HG03354 (cell line): Measurements from ENCODE around the gene CPZ.
"Not testable (repeated sequence)": the region's sequence is repeated elsewhere in the genome, so short reads cannot be mapped to it uniquely, and the experiment has no call there.

Experiments
- ATAC-seq: cut with Tn5 transposase; IDR thresholded peaks from one replicate; pipeline ENCODE4 v1.9.1; 2021; ENCODE audit warnings: mild to moderate bottlenecking; ENCODE audit not compliant: unreplicated experiment, poor library complexity, severe bottlenecking

Gene CPZ

DNA sequence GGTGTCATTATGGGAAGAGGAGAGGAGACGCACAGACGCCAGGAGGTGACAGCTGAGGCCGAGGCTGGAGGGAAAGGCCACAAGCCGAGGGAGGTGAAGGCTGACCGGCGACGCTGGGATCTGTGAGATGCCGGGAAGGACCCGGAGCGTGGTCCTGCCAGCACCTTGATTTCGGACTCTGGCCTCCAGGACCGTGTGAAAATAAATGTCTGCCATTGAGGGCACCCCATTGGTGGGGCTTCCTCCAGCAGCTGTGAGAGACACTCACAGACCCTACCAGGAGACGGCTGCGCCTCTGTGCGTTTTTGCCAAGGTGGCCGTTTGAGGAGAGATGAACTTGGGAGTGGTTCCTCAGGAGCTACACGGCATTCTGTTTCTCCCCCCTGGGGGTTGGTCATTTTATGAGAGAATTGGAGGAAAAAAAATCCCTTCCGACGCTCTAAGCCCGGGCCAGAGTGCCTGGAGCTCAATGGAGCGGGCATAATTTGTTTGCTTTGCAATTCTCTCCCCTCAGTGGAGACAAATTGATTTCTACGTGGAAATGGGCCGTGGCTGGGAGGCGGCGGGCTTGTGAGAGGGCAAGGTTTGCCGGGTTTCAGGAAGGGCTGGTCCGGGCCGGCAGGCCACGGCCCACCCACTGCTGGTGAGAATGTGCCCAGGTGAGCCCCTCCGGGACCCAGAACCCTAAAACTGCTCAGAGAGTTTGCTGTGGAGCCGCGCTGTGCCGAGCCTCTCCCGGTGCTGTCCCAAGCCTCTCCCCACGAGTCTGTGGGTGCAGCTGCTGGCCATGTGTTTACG, 53.9 kb downstream of the CPZ start:
- ATAC-seq = no peak

DNA sequence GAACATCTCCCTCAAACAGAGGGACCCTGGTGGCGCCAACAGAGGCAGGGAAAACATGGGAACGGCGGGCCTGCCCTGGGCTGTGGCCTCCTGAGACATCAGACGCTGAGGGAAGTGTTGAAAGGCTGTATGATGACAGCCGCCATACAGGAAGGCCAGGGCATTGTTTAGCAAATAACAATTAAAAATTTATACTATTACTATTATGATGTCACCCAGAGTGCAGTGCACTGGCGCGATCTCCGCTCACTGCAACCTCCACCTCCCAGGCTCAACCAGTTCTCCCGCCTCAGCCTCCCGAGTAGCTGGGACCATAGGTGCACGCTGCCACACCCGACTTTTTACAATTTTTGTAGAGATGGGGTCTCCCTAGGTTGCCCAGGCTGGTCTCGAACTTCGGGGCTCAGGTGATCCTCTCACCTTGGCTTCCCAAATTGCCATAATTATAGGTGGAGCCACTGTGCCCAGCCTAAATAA, 54.6 kb downstream of the CPZ start:
- ATAC-seq = no peak

DNA sequence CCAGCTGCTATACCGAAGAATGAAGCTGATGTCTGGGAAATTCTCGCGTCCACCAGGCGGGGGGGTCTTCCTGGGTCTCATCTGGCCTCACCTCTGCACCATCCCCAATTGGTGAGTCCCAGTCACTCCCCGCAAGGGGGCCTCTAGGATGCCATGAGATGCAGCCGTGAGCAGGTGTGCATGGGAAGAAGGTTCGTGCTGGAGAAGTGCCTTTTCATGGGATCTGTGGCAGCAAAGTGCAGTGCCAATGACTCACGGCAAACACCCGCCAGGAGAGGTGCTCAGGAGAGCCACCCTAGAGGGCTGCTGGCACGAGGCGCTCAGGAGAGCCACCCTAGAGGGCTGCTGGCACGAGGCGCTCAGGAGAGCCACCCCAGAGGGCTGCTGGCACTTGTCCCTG, 55.1 kb downstream of the CPZ start:
- ATAC-seq = no peak

DNA sequence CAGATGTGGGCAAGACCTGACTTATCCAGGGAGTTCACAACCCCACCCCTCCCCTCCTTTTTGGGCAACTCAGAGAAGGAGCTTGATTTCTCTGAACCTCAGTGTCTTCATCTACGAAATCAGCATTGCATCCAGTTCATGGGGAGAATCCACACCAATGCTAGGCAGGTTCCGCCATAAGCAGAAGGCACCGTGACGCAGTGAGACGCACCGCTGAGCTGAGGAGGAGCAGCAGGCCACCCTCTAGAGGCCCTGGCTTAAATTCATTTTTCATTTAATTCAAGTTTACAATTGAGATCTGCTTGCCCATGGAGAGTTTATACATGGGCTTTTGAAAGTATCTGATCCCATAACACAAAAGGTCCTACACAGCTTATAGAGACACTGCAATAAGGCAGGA, 55.7 kb downstream of the CPZ start:
- ATAC-seq = no peak

DNA sequence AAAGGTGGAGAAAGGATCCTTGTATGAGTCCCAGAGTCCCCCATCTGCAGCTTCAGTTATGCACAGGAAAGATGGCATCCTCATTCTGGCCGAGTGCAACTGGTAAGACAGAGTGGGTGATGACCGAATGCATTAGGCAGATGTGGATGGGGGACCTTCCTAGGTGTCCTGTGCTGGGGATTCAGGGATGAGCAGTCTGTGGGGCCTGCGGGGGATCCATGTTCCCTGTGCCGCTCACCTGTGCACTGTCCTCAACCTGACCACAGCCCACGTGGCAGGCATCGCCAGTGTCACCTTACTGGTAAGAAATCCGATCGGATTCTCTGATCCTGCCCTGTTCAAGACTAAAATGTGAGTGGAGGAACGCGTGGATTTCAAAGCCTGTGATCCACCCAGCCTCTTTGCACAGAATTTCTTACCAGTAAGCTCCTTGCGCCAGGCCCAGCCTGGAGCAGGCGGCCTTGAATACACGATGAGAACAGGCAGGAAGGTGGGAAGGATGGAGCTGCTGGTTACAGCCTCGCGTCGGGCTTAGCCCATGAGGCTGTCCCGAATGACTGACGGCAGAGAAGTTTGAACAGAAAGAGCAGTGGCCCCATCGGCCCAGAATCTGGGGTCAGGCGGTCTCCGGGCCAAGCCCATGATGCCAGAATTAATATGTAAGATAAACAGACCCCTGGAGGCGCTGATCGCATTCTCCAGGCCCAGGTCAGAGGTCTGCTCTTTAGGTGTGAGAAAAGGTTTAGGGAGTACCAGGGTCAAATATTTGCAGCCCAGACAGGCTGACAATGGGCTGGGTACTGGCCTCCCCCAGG, 56.5 kb downstream of the CPZ start:
- no peak for ATAC-seq

DNA sequence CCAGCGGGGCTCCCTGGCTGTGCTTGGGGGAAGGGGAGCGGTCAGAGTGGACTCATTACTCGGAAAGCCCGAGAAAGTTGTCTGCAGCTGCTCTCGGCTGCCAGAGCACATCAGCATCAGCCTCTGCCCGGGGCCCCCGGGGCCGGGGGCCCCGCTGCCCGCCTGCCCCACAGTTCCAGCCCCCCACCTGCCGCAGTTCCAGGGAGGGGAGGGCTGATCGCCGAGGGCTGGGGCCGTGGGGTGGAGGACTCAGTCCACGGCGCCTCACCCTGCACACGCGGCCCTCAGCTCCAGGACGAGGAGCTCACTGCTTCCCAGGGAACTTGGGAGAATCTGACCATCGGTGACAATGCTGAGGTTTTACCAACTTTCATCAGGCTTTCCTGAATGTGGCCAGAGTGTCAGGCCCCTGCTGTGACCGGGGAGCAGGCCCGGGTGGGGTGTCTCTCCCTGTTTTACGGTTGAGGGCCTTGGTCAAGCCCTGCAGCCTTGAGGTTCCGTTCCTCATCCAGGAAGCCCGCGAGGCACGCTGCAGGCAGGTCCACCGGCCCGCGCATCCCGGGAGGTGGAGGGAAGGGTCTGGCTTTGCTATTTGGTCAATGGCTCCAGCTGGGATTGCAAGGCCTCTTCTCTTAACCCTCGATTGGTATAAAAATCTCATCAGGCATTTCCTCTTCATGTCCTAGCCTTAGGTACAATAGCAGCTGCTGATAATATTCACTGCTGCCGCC, 57.2 kb downstream of the CPZ start:
- ATAC-seq = no peak

DNA sequence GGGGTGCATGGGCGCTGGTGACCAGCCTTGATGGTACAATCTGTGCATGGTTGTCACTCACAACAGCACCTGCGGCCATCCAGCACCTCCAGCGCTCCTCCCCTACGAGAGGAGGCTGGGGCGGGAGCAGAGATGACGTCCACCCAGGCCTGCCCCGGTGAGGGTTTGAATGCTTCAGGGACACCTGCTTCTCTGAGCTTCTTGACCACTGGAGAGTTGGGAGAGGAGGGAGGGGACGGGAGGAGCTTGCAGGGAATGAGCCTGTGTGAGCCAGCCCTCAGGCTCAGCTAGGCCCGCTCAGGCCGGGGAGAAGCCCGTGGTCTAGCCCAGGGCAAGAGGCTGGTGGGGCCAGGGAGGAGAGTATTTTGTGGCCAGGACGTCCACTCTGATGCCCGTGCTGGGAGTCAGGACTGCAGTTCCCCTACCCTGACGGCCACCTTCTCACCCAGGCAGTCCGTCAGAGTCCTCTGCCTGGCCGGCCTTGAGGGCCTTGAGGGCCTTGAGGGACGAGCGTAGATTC, 59.2 kb downstream of the CPZ start:
- ATAC-seq = no peak

DNA sequence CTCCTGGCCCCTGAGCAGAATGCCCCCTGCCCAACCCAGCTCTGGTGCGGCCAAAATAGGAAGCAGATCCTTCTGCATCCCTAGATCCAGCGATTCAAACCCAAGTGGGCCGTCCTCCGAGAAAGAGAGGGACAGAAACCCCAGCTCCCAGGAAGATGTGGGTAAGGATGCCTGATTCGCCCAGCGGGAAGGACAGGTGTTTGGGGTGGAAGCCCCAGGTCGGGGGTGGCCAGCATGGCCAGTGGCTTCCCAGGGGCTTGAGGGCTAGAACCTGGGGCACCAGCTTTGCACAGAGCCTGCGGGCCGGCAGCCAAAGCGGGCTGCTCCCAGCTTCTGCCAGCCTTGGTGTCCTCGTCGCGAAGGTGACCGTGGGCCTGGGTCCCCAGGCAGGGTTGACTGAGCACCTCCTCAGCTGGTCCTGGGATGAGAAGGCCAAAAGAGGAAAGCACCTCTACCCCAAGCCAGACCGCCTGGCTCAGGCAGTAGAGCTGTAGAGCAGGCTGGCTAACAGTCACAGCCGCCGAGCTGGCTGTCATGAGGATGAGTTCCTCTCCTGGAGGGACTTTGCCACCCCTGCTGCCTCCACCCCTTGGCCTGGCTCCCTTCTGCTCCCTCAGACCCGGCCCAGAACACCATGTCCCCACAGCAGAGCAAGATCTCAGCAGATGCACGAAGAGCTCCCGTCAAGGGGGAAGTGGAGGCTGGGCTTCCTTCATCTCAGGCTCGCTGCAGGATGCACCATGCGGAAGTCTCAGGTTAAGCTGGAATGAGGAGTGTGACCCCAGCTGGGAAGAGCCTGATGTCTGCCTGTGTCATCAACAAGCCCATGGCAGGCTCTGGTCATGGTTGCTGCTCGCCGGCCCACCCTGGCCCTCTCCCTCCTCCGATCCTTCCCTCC, 59.9 kb downstream of the CPZ start:
- ATAC-seq = no peak

DNA sequence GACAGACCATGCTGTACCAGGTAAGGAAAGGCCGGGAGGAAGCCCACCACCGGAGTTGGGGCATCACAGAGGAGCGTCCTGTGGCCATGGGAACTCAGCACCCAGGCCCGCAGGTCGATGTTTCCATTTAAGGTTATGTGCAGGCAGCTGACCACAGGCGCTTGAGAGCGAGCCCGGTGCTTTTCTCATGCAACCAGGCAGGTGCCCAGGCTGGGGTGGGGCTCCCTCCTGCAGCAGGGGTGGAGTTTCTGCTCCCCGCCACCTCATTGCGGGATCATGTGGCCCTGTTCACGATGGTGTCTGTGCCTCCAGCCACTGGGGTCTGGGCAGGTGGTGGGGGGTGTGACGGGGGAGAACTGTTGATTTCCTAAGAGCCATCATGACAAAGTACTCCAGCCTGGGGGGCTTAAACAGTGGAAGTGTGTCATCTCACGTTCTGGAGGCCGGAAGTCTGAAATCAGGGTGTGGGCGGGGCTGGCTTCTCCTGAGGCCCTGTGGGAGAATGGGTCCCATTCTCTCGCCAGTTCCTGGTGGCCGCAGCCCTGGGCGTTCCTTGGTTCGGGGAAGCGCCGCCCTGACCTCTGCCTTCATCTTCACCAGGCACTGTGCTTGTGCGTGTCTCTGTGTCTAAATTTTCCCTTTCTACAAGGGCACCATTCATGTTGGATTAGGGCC, 60.9 kb downstream of the CPZ start:
- no peak for ATAC-seq

DNA sequence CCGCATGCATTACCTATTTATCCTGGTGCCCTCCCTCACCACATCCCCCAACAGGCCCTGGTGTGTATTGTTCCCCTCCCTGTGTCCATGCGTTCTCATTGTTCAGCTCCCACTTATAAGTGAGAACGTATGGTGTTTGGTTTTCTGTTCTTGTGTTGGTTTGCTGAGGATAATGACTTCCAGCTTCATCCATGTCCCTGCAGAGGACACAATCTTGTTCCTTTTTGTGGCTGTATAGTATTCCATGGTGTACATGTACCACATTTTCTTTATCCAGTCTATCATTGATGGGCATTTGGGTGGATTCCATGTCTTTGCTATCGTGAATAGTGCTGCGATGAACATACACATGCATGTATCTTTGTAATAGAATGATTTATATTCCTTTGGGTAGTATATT, 61.6 kb downstream of the CPZ start:
- ATAC-seq = not testable (repeated sequence)

DNA sequence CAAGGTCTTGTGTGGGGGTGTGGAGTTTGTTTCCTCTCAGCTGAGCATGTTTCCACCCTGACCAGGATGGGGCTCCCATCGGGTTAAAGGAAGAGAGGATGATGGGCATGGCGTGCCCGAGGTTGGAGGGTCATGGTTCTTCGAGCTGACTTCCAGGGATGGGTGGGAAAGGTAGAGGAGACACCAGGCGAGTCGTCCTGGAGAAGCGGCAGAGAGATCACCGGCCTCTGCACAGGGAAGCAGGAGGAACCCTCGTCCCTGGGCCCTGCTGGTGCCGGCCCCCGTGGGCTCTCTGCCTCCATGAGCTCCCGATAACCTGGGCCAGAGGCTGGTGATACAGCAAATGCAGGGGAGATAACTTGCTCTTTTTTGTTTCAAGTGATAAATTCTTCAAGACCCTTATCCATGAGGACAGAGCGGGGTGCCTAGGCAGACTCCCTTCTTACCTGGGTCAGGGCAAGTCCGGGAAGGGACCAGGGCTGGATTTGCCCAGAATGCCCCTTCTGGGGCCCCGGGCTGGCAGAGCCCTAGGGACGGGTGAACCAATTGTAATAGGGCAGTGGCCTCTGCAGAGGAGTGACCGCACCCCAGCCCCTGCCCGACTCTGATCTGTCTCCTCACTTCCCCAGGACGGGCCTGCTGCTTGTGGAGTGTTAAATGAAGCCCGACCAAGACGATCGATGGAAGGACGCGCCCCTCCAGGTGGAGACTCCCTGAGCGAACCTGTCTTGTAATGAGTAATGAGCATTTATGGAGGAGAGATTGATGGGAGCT, 63.0 kb downstream of the CPZ start:
- no peak for ATAC-seq

DNA sequence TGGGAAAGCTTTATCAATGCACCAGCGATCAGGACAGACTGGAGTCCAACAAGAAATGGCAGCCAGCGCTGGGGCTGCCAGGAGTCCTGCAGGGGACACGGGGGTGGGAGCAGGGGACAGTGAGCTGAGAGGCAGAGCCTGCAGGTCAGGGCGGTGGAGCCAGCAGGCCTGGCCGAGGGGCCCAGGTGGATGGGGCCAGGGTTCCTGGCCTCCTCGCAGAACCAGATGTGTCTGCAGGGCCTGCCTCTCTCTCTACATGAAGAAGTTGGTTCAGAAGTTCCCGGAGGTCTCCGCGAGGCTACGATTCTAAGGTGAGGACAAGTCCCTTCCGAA, 63.6 kb downstream of the CPZ start:
- ATAC-seq = no peak

DNA sequence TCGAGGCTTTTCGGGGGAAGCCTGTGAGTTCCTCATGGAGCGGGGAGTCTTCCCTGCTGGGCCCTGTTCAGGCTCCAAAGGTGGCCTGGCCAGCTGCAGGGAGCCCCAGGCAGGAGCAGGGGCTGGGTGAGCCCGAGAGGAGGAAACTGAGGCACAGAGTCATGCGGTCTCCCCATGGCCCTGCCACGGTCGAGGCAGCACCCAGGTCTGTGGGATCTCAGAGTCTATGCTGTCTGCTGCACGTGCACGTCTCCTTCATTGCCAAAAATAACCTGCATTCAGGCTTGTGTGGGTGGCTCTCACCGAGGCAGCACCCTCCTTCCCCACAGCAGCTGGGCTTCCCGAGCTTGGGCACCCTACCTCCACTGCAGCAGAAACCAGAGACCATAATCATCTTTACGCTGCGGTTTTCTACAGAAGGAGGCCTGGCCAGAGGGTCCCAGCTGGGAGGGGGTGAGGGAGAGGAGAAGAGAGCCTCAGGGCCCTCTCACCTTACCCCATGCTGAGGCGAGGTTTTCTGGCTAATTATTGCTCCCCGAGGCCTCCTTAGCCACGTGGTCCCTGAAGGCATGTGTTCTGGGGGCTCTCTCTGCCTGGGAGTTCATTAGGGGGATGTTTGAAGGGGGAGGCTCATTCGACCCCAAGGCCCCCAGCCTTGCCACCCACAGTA, 64.3 kb downstream of the CPZ start:
- ATAC-seq = no peak

DNA sequence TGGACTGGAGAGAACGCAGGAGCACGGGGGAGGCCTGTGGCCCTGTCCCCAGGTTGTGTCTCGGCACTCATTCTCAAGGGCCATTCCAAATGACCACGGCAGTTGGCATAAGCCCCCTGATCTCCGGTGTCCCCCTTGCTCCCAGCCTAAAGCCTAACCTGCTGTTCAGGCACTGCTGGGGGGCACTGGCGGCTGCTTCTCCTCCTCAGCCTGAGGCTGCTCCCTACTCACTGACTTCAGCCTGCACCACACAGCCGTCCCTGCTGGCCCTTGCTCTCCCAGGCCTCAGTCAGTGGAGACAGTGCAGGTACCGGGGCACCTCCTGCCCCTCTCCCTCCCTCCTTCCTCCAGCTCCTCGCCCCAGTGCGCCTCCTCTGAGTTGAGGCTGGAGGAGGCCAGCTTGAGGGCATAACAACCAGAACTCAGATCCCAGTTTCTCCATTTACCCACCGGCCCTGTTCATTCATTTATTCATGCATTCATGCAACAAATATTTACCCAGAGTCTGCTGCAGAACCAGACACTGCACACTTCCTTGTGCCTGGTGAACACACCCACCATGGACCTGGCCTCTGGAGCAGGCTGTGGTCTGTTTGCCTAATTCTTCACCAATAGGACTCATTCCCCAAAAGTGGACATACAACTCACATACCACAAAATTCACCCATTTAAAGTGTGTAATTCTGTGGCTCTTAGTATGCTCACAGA, 65.0 kb downstream of the CPZ start:
- ATAC-seq = no peak

DNA sequence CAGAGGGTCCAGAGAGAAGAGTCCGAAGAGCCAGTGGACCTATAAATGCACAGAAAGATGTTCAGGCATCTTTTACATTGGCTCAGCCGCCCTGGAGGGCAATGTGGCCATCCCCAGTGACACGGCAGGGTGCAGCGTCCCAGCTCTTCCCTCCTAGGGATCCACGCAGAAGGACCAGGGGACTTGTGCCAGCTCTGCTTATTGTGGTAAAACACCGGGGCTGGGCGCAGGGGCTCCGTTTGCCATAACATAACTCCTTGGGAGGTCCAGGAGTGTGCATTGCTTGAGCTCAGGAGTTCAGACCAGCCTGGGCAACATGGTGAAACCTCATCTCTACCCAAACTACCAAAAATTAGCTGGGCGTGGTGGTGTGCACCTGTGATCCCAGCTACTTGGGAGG, 70.2 kb downstream of the CPZ start:
- no peak for ATAC-seq

DNA sequence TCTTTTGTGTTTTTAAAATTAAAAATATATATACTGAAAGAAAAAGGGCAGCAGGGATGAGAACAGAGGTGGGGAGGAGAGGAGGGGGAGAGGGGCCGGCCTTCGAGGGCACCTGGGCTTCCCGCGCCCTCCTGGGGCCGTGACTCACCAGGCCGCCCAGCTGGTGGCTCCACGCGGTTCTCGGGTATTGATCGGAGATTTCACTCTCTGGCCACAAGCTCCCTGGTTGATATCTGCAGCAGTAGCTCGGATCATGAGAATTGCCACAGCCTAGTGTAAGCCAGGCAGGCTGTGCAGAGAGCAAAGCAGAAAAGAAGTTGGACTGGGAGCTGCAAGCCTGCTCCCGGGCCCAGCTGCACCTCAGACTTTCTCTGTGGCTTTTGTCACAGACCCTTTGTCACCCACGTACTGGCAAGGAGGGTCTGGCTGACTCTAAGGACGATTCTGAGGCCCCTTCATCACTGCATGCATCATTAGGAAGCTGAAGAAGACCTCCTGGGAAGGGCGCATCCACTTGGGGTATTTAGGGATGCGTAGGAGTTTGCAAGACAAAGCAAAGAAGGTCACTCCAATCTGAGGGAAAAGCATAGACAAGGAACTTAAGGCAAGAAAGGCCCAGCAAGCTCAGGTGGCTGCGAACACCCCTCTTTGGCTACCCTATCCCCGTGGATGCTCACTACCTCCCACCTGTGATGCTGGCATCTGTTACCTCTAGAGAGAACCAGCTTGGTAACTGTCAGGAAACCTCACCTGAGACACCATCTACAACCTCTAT, 71.7 kb downstream of the CPZ start:
- ATAC-seq = no peak
